B cell (primary cell): ENCODE data around the gene TP53BP1. TPM values are rescaled to one million over a fixed set of nuclear protein-coding genes. Genes with fewer than 3 reads are reported as not detected.

Source experiments
- ATAC-seq: fragments of 200-7000 bp; cut with Tn5 transposase; one replicate; pipeline ENCODE4 v1.10.0; 2021; ENCODE audit warnings: low read depth, mild to moderate bottlenecking, moderate number of reproducible peaks, moderate library complexity
- CTCF ChIA-PET: fragments of 350-600 bp; sonication (Branson Sonifier 250); formaldehyde crosslinking; loops from one replicate; lab custom pipeline; 2021; ENCODE audit warnings: antibody characterized with exemption, inconsistent platforms; lab: Charles Lee
- POLR2A ChIA-PET: fragments of 350-600 bp; sonication (Branson Sonifier 250); formaldehyde crosslinking; loops from one replicate; lab custom pipeline; 2021; ENCODE audit warnings: antibody characterized with exemption; lab: Charles Lee
- DNase-seq: peaks from one replicate; pipeline ENCODE4 v3.0.0; 2013
- H2AFZ ChIP-seq: 2 replicates; pipeline ENCODE4 v1.6.1; 2012; ENCODE audit warnings: mild to moderate bottlenecking, low read depth, low read length; ENCODE audit not compliant: insufficient read depth, poor library complexity, severe bottlenecking
- H3K27ac ChIP-seq, 2 donors: 1 replicate in 1 of 2; 2 replicates in 1 of 2; pipeline ENCODE4 v1.5.1; 2012 to 2013; ENCODE audit warnings: low read length in 2 of 2, mild to moderate bottlenecking in 2 of 2, moderate library complexity in 1 of 2
- H3K27me3 ChIP-seq, 4 experiments: fragments of 200-600 bp in 1 of 4; sonication (generic) in 1 of 4; replicated peaks in 1 of 4; 1 replicate in 2 of 4; 2 replicates in 2 of 4; pipeline versions ENCODE4 v1.6.1 to v1.7.0; 2013 to 2016; ENCODE audit warnings: low read length in 3 of 4, mild to moderate bottlenecking in 2 of 4, mixed read lengths in 1 of 4, moderate library complexity in 1 of 4; ENCODE audit not compliant: insufficient read depth in 4 of 4, control insufficient read depth in 3 of 4; ENCODE audit errors: control extremely low read depth in 1 of 4
- H3K36me3 ChIP-seq, 2 experiments: replicated peaks in 1 of 2; 1 replicate in 1 of 2; 2 replicates in 1 of 2; pipeline versions ENCODE4 v1.6.1 to v1.7.1; 2013; ENCODE audit warnings: low read length in 1 of 2; ENCODE audit not compliant: insufficient read depth in 2 of 2, control insufficient read depth in 1 of 2; ENCODE audit errors: control extremely low read depth in 1 of 2, extremely low read depth in 1 of 2
- H3K4me1 ChIP-seq, 2 donors: fragments of 200-600 bp in 1 of 2; sonication (generic) in 1 of 2; 1 replicate in 1 of 2; 2 replicates in 1 of 2; pipeline versions ENCODE4 v1.5.1 to v1.6.1; 2013 to 2017; ENCODE audit warnings: low read length in 2 of 2; ENCODE audit not compliant: control insufficient read depth in 2 of 2, insufficient read depth in 2 of 2
- H3K4me2 ChIP-seq: replicated peaks from 2 replicates; pipeline ENCODE3; 2012; ENCODE audit warnings: mild to moderate bottlenecking, low read depth, low read length; ENCODE audit not compliant: poor library complexity, severe bottlenecking
- H3K4me3 ChIP-seq, 5 experiments: fragments of 200-600 bp in 1 of 5; sonication (generic) in 1 of 5; 1 replicate in 3 of 5; 2 replicates in 2 of 5; pipeline versions ENCODE4 v1.5.1 to v1.7.0; 2011 to 2016; ENCODE audit warnings: low read length in 4 of 5, mild to moderate bottlenecking in 4 of 5, low read depth in 2 of 5, control low read depth in 1 of 5, moderate library complexity in 1 of 5; ENCODE audit not compliant: insufficient read depth in 1 of 5; ENCODE audit errors: control extremely low read depth in 1 of 5, extremely low read depth in 1 of 5
- H3K79me2 ChIP-seq: fragments of 200-600 bp; sonication (generic); one replicate; pipeline ENCODE4 v1.6.0; 2016; ENCODE audit warnings: low read length; ENCODE audit not compliant: control insufficient read depth, insufficient read depth
- H3K9ac ChIP-seq: fragments of 200-600 bp; sonication (generic); 2 replicates; pipeline ENCODE4 v1.6.1; 2017; ENCODE audit warnings: mild to moderate bottlenecking, low read length, moderate library complexity
- H3K9me3 ChIP-seq, 3 donors: one replicate each; pipeline versions ENCODE4 v1.6.1 to v1.7.1; 2013; ENCODE audit warnings: low read length in 2 of 3; ENCODE audit not compliant: control insufficient read depth in 2 of 3, insufficient read depth in 1 of 3; ENCODE audit errors: control extremely low read depth in 1 of 3
- H4K20me1 ChIP-seq: 2 replicates; pipeline ENCODE4 v1.6.0; 2012; ENCODE audit warnings: mild to moderate bottlenecking, low read length; ENCODE audit not compliant: insufficient read depth, control insufficient read depth, poor library complexity, severe bottlenecking
- H3K27ac Mint-ChIP-seq: one replicate; pipeline ENCODE4 v1.8.0; 2021; ENCODE audit warnings: mixed read lengths
- H3K27me3 Mint-ChIP-seq: one replicate; pipeline ENCODE4 v1.8.0; 2021; ENCODE audit warnings: mixed read lengths
- H3K4me1 Mint-ChIP-seq: one replicate; pipeline ENCODE4 v1.8.0; 2021; ENCODE audit warnings: mixed read lengths
- H3K4me3 Mint-ChIP-seq: one replicate; pipeline ENCODE4 v1.8.0; 2021; ENCODE audit warnings: mixed read lengths
- H3K9me3 Mint-ChIP-seq: one replicate; pipeline ENCODE4 v1.8.0; 2022; ENCODE audit warnings: mixed read lengths; ENCODE audit not compliant: insufficient read depth
- EZH2 ChIP-seq: IDR thresholded peaks from 2 replicates; pipeline ENCODE4 v1.6.1; 2012; ENCODE audit warnings: borderline replicate concordance, low read depth, mild to moderate bottlenecking, moderate library complexity, low read length; ENCODE audit not compliant: insufficient read depth, poor library complexity, severe bottlenecking
- WGBS: methylation state at CpG from one replicate; pipeline ENCODE4 v1.1.5; 2013; ENCODE audit warnings: missing lambda C conversion rate; ENCODE audit not compliant: insufficient coverage; 5-methylcytosine and 5-hydroxymethylcytosine counted together
- intact Hi-C: fragments of 100-400 bp; cut with micrococcal nuclease; formaldehyde crosslinking; loops from one replicate; pipeline ENCODE4 v1.10.0; 2022
- polyA plus RNA-seq: library from polyadenylated mRNA; depleted of rRNA; stranded (reverse); fragments of >200 nt; gene quantifications from 2 replicates; pipeline ENCODE4 v1.2.3, GENCODE V29; 2012
- total RNA-seq, 2 donors: library from RNA; stranded (reverse); fragments of 120-200 nt in 1 of 2; gene quantifications; 1 replicate in 1 of 2; 2 replicates in 1 of 2; pipeline versions ENCODE4 v1.2.3 to v1.2.4, GENCODE V29; 2013 to 2022
- TF ChIP-seq, protein P1 (sequence below): fragments of 200-600 bp; IDR thresholded peaks from one replicate; pipeline ENCODE4 v1.8.0; 2022; ENCODE audit warnings: antibody characterized with exemption, mild to moderate bottlenecking

Gene TP53BP1
- total and polyA plus RNA-seq, 2 donors (not counting 1 experiment from before 2014, with no cell fraction given): 13.1 to 70.5 TPM

DNA sequence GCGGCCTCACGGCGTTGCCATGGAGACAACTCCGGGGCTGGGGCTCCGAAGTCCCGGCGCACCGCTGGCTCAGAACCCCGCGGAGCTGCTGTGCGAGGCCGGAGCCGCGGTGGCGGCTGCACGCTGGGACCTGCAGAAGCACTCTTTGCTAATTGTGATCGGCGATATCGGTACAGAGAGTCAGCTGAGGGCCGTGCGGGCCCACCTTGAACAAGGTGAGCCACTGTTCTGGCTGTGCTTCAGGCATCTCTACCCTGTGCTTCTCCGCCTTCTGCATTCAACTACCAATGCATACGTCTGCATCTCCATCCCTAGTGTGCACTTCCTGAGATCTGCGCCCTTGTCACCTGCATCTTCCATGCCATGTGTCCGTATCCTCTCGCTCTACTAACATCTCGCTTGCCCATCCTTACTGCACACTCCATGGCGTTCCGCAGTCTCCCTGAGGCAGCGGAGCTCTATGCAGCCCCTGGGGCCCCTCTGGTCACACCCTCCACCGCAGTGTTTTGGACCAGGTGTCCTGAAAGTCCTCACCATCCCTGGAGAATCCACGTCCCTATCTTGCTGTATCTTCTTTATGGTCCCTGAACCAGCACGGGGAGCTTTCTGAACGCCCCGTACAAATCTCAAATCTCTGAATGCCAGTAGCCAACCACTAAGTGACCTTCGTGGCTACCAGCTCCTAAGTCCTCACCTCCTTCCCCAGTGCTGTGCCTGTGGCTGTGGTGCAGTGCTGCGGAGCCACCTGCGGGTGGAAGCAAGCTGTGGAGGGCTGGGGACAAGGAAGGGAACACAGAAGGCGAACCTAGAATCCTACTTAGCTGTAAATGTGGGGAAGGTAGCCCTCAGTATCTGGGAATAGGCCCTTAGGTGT lies 18.3 kb upstream of the TP53BP1 start:
- H3K27me3 Mint-ChIP-seq: peaks cover 26% of the 10 kb centered on the region
- Histone ChIP-seq H3K9me3 (no peaks in the 10 kb centered on the region), H3K79me2 (no peaks in the 10 kb centered on the region), H3K9ac (peak overlapping the region; percentile 78), H3K27ac (no peak overlapping the region), H3K27me3 (peaks cover 0 to 23% (median 9%) of the 10 kb centered on the region in 4 experiments), H3K4me2 (peak overlapping the region; percentile 92), H3K36me3 (no peaks in the 10 kb centered on the region), H3K4me3 (peak overlapping the region; percentile 70 to 98 (median 72)), H4K20me1 (no peaks in the 10 kb centered on the region), H2AFZ (peak overlapping the region; percentile 96), H3K4me1 (peaks cover 10 to 16% of the 10 kb centered on the region in 2 donors)
- ATAC-seq: no peak
- no peaks in the 10 kb centered on the region for H3K9me3 Mint-ChIP-seq
- POLR2A ChIA-PET: interaction anchor here (0.7 to 1.4 kb wide), 5 partner anchors 17 to 349 kb away, joined by 3 to 13 read pairs (median 6); partner anchors contain the start of genes ELL3 and TP53BP1
- intact Hi-C loops: loop anchor here (5.0 to 10.0 kb wide), 4 partner anchors 139 to 1026 kb away; partner anchors contain the start of genes CCNDBP1, EIF3J, GOLM2 and TUBGCP4
- WGBS: 4% methylated on average over 31 of the region's 39 CpGs
- DNase-seq: no peak
- H3K4me3 Mint-ChIP-seq: peak overlapping the region; percentile 99
- TF ChIP-seq, protein P1, sequence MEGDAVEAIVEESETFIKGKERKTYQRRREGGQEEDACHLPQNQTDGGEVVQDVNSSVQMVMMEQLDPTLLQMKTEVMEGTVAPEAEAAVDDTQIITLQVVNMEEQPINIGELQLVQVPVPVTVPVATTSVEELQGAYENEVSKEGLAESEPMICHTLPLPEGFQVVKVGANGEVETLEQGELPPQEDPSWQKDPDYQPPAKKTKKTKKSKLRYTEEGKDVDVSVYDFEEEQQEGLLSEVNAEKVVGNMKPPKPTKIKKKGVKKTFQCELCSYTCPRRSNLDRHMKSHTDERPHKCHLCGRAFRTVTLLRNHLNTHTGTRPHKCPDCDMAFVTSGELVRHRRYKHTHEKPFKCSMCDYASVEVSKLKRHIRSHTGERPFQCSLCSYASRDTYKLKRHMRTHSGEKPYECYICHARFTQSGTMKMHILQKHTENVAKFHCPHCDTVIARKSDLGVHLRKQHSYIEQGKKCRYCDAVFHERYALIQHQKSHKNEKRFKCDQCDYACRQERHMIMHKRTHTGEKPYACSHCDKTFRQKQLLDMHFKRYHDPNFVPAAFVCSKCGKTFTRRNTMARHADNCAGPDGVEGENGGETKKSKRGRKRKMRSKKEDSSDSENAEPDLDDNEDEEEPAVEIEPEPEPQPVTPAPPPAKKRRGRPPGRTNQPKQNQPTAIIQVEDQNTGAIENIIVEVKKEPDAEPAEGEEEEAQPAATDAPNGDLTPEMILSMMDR: no peak
- TF ChIP-seq EZH2: no peak
- peak overlapping the region; percentile 98 for H3K27ac Mint-ChIP-seq
- peaks cover 17% of the 10 kb centered on the region for H3K4me1 Mint-ChIP-seq
- CTCF ChIA-PET: interaction anchor here (0.5 to 6.6 kb wide), 9 partner anchors 10 to 1038 kb away, joined by 3 to 97 read pairs (median 4); partner anchors contain the start of genes TP53BP1, TUBGCP4 and ZSCAN29
